Osteoblast (primary cell): ENCODE measurements around the gene TSPAN17. TPM values are rescaled to one million over a fixed set of nuclear protein-coding genes. Genes with fewer than 3 reads are reported as not detected.
A peak's percentile ranks its signal among the peaks of the same experiment; 100 is the strongest.

Experiments used
- DNase-seq: peaks from one replicate; pipeline ENCODE4 v3.0.0; 2011; ENCODE audit warnings: low spot score, mixed read lengths; ENCODE audit not compliant: insufficient read length; ENCODE audit errors: missing footprints
- H2AFZ ChIP-seq: 2 replicates; pipeline ENCODE4 v1.6.0; 2011; ENCODE audit warnings: mild to moderate bottlenecking, low read length
- H3K27ac ChIP-seq: 2 replicates; pipeline ENCODE4 v1.5.1; 2011; ENCODE audit warnings: mild to moderate bottlenecking, low read depth, low read length, moderate library complexity
- H3K27me3 ChIP-seq: 2 replicates; pipeline ENCODE4 v1.6.0; 2012; ENCODE audit warnings: mild to moderate bottlenecking, control low read depth, inconsistent platforms, low read length, moderate library complexity; ENCODE audit not compliant: insufficient read depth
- H3K36me3 ChIP-seq: 2 replicates; pipeline ENCODE4 v1.5.1; 2011; ENCODE audit warnings: mild to moderate bottlenecking, low read length, control low read depth, moderate library complexity; ENCODE audit not compliant: insufficient read depth
- H3K4me1 ChIP-seq: 2 replicates; pipeline ENCODE4 v1.5.1; 2011; ENCODE audit warnings: mild to moderate bottlenecking, low read length, control low read depth, moderate library complexity; ENCODE audit not compliant: insufficient read depth
- H3K4me2 ChIP-seq: 2 replicates; pipeline ENCODE4 v1.6.0; 2011; ENCODE audit warnings: mild to moderate bottlenecking, low read length; ENCODE audit not compliant: insufficient read depth
- H3K4me3 ChIP-seq: fragments of 200-600 bp; sonication (generic); 3 replicates; pipeline ENCODE4 v1.5.1; 2012; ENCODE audit warnings: mild to moderate bottlenecking, low read length, inconsistent platforms; ENCODE audit not compliant: insufficient read depth
- H3K79me2 ChIP-seq: 2 replicates; pipeline ENCODE4 v1.6.0; 2012; ENCODE audit warnings: mild to moderate bottlenecking, low read length, control low read depth, inconsistent platforms; ENCODE audit not compliant: insufficient read depth
- H3K9me3 ChIP-seq: 2 replicates; pipeline ENCODE4 v1.5.1; 2011; ENCODE audit warnings: low read depth, low read length, control low read depth
- H4K20me1 ChIP-seq: 2 replicates; pipeline ENCODE4 v1.6.0; 2012; ENCODE audit warnings: mild to moderate bottlenecking, low read length, control low read depth; ENCODE audit not compliant: insufficient read depth
- total RNA-seq: library from RNA; depleted of rRNA; stranded (reverse); fragments of >200 nt; gene quantifications from 2 replicates; pipeline ENCODE4 v1.2.3, GENCODE V29; 2012
- TF ChIP-seq, protein P1 (sequence below): IDR thresholded peaks from 2 replicates; pipeline ENCODE4 v1.5.1; 2011; ENCODE audit warnings: mild to moderate bottlenecking, low read depth, low read length, moderate library complexity; ENCODE audit errors: extremely low read depth

TSPAN17 gene
- total RNA-seq, 1 donor = 26.1 TPM

DNA sequence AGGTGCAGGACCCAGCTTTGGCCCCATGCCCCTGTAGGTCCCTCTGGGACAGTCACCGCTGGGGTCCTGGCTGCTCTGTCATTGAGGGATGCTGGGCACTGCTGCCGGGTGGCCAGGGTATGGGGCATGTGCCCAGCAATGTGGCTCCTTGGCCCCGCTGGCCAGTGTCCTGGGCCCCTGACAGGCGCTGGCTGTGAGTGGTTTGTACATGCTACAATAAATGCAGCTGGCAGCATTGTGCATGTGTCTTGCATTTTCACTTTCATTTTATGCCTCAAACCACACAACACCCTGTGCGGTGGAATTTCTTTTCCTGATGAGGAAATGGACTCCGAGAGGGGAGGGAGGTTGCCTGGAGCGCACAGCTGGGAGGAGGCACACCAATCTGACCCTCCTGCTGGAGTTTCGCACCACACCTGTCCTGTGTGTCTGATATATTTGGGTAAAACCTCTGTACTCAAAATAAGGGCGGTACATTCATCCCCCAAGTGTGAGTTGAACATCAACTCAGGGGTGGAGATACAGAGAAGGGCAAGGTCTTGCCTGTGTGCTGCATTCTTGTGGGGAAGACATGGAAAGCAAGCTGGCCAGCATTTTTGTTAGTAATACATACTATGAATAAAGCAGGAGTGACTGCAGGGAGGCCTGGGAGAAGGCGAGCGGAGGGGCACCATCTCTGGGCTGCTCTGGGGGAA, 11.7 kb downstream of the TSPAN17 start:
- TF ChIP-seq, protein P1, sequence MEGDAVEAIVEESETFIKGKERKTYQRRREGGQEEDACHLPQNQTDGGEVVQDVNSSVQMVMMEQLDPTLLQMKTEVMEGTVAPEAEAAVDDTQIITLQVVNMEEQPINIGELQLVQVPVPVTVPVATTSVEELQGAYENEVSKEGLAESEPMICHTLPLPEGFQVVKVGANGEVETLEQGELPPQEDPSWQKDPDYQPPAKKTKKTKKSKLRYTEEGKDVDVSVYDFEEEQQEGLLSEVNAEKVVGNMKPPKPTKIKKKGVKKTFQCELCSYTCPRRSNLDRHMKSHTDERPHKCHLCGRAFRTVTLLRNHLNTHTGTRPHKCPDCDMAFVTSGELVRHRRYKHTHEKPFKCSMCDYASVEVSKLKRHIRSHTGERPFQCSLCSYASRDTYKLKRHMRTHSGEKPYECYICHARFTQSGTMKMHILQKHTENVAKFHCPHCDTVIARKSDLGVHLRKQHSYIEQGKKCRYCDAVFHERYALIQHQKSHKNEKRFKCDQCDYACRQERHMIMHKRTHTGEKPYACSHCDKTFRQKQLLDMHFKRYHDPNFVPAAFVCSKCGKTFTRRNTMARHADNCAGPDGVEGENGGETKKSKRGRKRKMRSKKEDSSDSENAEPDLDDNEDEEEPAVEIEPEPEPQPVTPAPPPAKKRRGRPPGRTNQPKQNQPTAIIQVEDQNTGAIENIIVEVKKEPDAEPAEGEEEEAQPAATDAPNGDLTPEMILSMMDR = no peak
- Histone ChIP-seq H3K4me1 (peaks cover 13% of the 10 kb centered on the region), H3K9me3 (no peaks in the 10 kb centered on the region), H3K4me2 (peak overlapping the region; percentile 67), H3K36me3 (no peaks in the 10 kb centered on the region), H3K27me3 (peaks cover 14% of the 10 kb centered on the region), H4K20me1 (peaks cover 11% of the 10 kb centered on the region), H3K79me2 (no peaks in the 10 kb centered on the region), H3K4me3 (peak overlapping the region; percentile 25), H3K27ac (peak overlapping the region; percentile 3), H2AFZ (no peak overlapping the region)
- DNase-seq = peak; percentile 89

DNA sequence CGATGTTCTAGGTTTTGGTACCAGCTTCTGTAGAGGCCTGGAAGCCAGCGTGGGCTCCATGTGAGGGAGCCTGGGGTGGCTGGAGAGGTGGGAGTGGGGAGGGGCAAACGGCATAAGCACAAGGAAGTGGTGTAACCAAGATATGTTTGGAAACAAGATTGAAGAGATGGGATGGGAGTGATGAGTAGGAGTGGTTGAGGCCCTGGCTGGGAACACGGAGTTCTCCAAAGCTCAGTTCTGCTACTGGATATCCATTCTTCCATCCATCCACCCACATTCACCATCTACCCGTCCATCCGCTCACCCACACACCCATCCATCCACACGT, 12.2 kb downstream of the TSPAN17 start:
- no peak overlapping the region for H2AFZ ChIP-seq
- H3K36me3 ChIP-seq = no peaks in the 10 kb centered on the region
- H3K4me2 ChIP-seq = peak overlapping the region; percentile 67
- no peaks in the 10 kb centered on the region for H3K79me2 ChIP-seq
- peaks cover 19% of the 10 kb centered on the region for H3K27me3 ChIP-seq
- H3K4me3 ChIP-seq = no peak overlapping the region
- H4K20me1 ChIP-seq = peaks cover 7% of the 10 kb centered on the region
- H3K9me3 ChIP-seq = no peaks in the 10 kb centered on the region
- DNase-seq = no peak
- peaks cover 13% of the 10 kb centered on the region for H3K4me1 ChIP-seq
- TF ChIP-seq, protein P1 = no peak
- no peak overlapping the region for H3K27ac ChIP-seq

- Histone ChIP-seq H3K4me2 (no peak overlapping the region), H3K4me1 (peaks cover 13% of the 10 kb centered on the region), H2AFZ (no peak overlapping the region), H3K4me3 (no peak overlapping the region), H3K27me3 (peaks cover 21% of the 10 kb centered on the region), H3K79me2 (no peaks in the 10 kb centered on the region), H3K27ac (no peak overlapping the region), H4K20me1 (peaks cover 7% of the 10 kb centered on the region), H3K9me3 (no peaks in the 10 kb centered on the region), H3K36me3 (no peaks in the 10 kb centered on the region)
- TF ChIP-seq, protein P1 = no peak
- no peak for DNase-seq
These were observed 12.7 kb downstream of the TSPAN17 start for GRCh38 chr5:176659860-176660461.

GRCh38 chr5:176660530-176660859, 13.2 kb downstream of the TSPAN17 start:
- no peak overlapping the region for H2AFZ ChIP-seq
- H3K27me3 ChIP-seq = peaks cover 27% of the 10 kb centered on the region
- H3K4me1 ChIP-seq = peaks cover 13% of the 10 kb centered on the region
- peaks cover 7% of the 10 kb centered on the region for H4K20me1 ChIP-seq
- H3K9me3 ChIP-seq = no peaks in the 10 kb centered on the region
- H3K79me2 ChIP-seq = no peaks in the 10 kb centered on the region
- no peak overlapping the region for H3K27ac ChIP-seq
- H3K36me3 ChIP-seq = no peaks in the 10 kb centered on the region
- no peak for DNase-seq
- no peak overlapping the region for H3K4me2 ChIP-seq
- no peak overlapping the region for H3K4me3 ChIP-seq
- TF ChIP-seq, protein P1 = no peak
